Measurements from ENCODE around the gene PXDC1. TPM values are rescaled to one million over a fixed set of nuclear protein-coding genes. Genes with fewer than 3 reads are reported as not detected.

The PXDC1 gene
- total and polyA plus RNA-seq, 11 donors = 13.7 to 89.9 (median 29.1) TPM

- Histone ChIP-seq H3K27me3 (no peaks in the 10 kb centered on the region), H3K9me3 (peaks cover 0 to 9% (median 0%) of the 10 kb centered on the region in 12 donors), H3K36me3 (peaks cover 0 to 80% (median 66%) of the 10 kb centered on the region in 9 donors), H3K4me3 (no peak overlapping the region), H3K4me1 (peaks cover 0 to 45% (median 21%) of the 10 kb centered on the region in 12 donors), H3K27ac (no peak overlapping the region)
- 98 to 99% (median 98%) methylated on average over 5 of the region's 5 CpGs for WGBS, 4 donors
- ATAC-seq (no peak), DNase-seq (no peak)
- intact Hi-C loops (cut with DNase I) = loop anchor here in 8 of 10 donors (5.0 to 10.0 kb wide), 5 partner anchors 280 to 610 kb away; partner anchors contain the start of gene SLC22A23 (in 2 of the 8)
- TF ChIP-seq CTCF (IDR thresholded peaks at IDR 0.05) (no peak), POLR2A (IDR thresholded peaks at IDR 0.05) (no peak)
Measured at GRCh38 chr6:3735029-3735605, 16.4 kb downstream of the PXDC1 start.

- peaks cover 0 to 34% (median 12%) of the 10 kb centered on the region in 12 donors for H3K4me1 ChIP-seq
- DNase-seq = no peak
- 77 to 86% (median 84%) methylated on average over 9 to 10 of the region's 10 CpGs for WGBS, 4 donors
- intact Hi-C loops (cut with DNase I) = loop anchor here in 9 of 10 donors (5.0 to 10.0 kb wide), 6 partner anchors 277 to 609 kb away; partner anchors contain the start of gene SLC22A23 (in 3 of the 9)
- peaks cover 0 to 9% (median 0%) of the 10 kb centered on the region in 12 donors for H3K9me3 ChIP-seq
- no peak for ATAC-seq
- no peak for TF ChIP-seq CTCF (IDR thresholded peaks at IDR 0.05)
- no peak for TF ChIP-seq POLR2A (IDR thresholded peaks at IDR 0.05)
- no peak overlapping the region for H3K4me3 ChIP-seq
- no peak overlapping the region for H3K27ac ChIP-seq
- H3K36me3 ChIP-seq = peaks cover 0 to 87% (median 71%) of the 10 kb centered on the region in 9 donors
- no peaks in the 10 kb centered on the region for H3K27me3 ChIP-seq
Measured at GRCh38 chr6:3734023-3734422, 17.5 kb downstream of the PXDC1 start.

- Histone ChIP-seq H3K4me1 (peaks cover 0 to 28% (median 9%) of the 10 kb centered on the region in 12 donors), H3K36me3 (peaks cover 0 to 87% (median 77%) of the 10 kb centered on the region in 9 donors), H3K4me3 (no peak overlapping the region), H3K27me3 (no peaks in the 10 kb centered on the region), H3K27ac (no peak overlapping the region), H3K9me3 (peaks cover 0 to 9% (median 0%) of the 10 kb centered on the region in 12 donors)
- intact Hi-C loops (cut with DNase I) = loop anchor here (1.0 to 10.0 kb wide), 9 partner anchors 276 to 609 kb away; partner anchors contain the start of gene SLC22A23 (in 3 of the 10)
- DNase-seq (no peak), ATAC-seq (no peak)
- WGBS, 4 donors = 88 to 92% (median 89%) methylated on average over 17 of the region's 17 CpGs
- TF ChIP-seq POLR2A (IDR thresholded peaks at IDR 0.05) (no peak), CTCF (IDR thresholded peaks at IDR 0.05) (no peak)
Measured at GRCh38 chr6:3733321-3733925, 18.1 kb downstream of the PXDC1 start.
